HG02840 (cell line): ENCODE results near the gene SUGT1.
"Not testable (repeated sequence)": the region's sequence is repeated elsewhere in the genome, so short reads cannot be mapped to it uniquely, and the experiment has no call there.

Source experiments
- ATAC-seq: cut with Tn5 transposase; IDR thresholded peaks from one replicate; pipeline ENCODE4 v1.9.1; 2021; ENCODE audit warnings: mild to moderate bottlenecking, moderate library complexity, moderate number of reproducible peaks; ENCODE audit not compliant: unreplicated experiment, low FRiP score

Gene SUGT1

DNA sequence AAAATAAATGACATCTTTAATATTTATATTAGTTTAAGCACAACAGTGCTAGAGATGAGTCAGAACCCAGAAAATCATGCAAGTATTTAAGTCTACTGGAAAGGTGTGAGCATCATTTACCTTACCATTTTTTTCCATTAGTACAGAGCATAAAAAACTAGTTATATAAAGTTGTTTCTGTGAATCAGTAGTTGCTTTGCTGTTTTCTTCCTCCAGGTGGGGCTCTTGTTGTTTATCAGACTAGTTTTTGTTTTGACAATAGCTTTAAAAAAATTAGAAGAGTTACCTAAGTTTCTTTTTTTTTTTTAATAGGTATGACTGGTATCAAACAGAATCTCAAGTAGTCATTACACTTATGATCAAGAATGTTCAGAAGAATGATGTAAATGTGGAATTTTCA is 12.7 kb downstream of the SUGT1 start:
- ATAC-seq, result no peak

DNA sequence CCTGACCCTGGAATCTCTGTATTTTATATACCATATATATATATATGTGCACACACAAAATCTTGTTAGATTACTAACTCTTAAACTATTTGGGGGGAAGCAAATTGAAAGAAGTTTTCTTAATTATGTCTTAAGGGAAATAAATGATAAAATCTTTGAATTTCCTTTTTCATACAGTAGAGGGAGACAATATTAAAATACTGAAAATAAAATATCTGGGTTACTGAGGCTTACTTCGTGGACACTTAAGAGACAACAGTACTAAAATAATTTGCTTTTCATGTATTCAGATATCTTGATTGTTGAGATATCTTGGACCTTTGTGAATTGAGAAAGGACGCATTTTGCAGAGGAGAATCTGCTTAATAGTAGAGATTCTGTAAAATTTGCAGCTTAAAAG is 17.0 kb downstream of the SUGT1 start:
- no peak for ATAC-seq

DNA sequence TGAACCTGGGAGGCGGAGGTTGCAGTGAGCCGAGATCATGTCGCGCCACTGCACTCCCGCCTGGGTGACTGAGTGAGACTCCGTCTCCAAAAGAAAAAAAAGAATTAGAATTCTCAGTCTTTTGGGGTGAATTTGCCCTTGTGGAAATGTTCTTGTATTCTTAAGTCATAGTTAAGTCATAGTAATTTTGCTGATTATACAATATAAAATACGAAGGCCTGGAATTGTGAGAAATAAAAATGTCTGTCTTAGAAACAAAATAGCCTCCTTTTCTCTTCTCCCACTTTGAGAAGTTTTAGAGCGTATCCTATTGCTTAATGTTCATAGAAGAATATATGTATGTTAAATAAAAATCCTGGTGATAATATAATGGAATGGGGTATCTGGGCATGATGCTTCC is 18.1 kb downstream of the SUGT1 start:
- ATAC-seq, result no peak

DNA sequence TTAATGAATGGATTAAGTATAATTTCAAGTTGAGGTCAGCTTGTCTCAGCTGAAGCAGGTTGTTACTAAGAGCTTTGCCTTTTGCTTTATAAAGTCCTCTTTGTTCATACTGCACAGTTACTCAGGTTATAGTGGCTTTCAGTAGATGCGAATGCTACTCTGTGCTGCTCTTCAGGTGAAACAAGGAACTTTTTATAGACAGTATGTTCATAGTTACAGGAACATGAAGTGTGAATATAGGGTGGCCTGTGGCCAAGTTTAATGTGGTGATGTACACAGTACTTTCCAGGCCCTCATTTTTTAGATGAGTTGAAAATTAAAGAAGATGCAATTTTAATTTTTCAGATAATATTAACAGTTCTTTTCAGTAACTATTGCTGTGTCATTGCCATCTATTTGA is 20.8 kb downstream of the SUGT1 start:
- ATAC-seq, result no peak

DNA sequence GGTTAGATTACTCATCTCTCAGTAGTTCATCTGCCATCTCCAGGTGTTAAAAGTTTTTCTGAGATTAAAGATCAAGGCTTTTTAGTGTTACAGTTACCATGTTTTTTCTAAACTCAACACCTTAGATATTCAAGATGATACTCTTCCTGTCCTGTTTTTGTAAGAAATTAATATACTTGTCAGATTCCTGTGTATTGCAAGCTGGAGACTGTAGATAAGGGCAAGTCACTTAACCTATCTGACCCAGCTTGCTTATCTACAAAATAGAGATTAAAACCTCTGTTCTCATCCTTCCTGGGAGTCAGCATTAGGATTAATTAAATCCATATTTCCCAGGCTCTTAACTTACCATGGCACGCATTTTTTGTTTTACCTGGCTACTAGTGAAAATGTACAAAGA is 25.2 kb downstream of the SUGT1 start:
- no peak for ATAC-seq

DNA sequence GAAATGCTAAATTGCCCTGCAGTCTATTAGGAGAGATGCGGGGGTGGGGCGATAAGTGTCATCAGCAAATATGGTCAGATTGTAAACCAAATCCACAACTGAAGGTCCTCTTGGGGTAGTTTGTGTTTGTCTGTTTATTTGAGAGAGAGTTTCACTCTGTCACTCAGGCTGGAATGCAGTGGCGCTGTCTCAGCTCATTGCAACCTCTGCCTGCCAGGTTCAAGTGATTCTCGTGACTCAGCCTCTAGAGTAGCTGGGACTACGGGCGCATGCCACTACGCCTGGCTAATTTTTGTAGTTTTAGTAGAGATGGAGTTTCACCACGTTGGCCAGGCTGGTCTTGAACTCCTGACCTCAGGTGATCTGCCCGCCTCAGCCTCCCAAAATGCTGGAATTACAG is 33.2 kb downstream of the SUGT1 start:
- not testable (repeated sequence) for ATAC-seq

DNA sequence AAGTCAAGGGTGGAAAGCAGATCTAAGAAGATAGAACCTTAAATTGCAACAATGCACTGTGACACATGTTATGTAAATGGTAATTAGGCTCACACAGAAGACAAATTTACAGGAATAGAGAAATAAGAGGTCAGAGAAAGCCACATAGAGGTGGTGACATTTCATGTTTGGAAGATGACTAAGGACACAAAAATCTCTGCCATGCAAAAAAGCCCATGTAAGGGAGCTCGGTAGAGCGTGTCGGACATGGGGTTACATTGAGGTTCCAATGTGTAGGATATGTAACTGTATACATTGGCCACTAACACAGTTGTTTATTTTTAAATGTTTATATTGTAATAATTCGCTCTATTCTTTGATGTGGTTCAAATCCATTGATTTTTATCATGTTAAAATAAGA is 33.7 kb downstream of the SUGT1 start:
- no peak for ATAC-seq

DNA sequence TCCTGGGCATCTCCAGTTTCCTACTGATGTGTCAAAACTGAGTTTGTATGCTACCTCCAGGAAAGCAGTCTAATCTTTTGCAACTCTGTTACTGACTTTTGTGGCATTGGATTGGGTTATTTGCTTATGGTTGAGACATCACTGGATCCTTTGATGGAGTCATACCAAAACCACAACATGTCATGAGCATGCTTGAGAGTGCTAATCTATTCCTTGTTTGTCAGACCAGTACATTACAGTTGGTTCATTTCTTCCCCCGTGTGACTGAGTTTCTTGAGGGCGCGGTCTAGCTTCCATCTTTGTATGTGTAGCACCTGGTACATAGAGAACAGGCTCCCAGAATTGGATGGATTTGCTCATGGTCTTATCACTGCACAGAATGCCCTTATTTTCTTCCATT is 43.2 kb downstream of the SUGT1 start:
- peak; percentile 74 for ATAC-seq

DNA sequence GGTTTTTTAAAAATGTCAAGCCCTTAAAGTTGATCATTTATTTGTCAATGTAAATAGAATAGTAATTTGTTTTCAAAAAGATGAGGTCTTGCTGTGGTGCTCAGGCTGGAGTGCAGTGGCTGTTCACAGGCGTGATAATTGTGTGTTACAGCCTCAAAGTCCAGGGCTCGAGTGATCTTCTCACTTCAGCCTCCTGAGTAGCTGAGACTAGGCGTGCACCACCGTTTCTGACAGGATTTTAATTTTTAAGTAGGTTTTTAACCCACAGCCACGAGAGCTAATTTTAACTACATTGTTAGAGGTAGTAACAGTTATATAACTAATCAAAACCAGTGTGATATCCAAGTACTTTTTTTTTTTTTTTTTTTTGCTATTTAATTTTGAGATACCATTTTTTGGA is 43.9 kb downstream of the SUGT1 start:
- ATAC-seq, result no peak

DNA sequence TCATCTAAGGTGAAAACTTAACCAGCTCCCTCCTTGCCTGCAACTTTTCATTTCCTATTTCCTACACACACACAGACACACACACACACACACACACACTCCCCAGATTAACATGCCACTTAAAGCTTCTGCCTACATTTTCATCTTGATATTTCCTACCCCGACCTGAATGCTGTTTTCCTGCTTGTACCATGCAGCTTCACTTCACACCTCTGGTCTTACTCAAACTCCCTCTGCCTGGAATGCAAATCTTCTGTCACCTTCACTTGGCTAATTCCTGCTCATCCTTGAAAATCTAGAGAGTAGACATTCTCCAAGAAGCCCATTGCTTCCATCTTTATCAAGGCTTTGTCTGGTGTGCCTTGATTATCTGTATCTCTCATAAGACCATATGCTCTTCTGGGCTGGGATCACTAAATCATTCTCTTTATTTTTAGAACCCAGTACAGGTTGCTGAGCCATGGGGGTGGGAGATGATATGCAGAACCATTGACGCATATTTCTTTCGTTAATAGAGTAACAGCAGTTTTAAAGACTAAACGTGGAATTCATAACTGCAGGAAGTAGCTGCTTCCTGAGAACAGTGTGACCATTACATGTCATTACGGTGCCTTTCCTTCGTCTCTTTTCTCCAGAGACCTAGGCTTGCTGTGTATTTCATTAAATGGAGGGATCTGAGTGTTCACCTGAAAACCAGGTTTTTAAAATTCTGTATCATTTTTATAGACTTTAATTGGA is 49.3 kb downstream of the SUGT1 start:
- no peak for ATAC-seq

DNA sequence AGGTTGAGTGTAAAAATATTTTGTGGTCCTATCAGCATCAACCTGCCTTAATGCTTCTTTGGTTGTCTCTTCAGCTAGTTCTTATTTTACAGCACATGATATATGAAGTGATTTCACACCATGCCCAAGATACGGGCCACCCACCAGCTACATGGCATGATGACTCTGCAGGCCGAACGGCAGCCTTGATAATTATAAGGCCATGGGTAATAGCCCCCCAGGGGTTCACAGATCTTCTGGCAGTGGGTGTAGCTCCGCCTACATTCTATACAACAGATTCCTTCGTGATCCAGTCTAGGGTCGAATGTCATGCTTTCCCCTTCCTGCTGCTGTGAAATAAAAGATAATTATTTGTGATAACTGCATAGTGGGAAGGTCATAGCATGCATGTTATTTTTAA is 50.8 kb downstream of the SUGT1 start:
- no peak for ATAC-seq

DNA sequence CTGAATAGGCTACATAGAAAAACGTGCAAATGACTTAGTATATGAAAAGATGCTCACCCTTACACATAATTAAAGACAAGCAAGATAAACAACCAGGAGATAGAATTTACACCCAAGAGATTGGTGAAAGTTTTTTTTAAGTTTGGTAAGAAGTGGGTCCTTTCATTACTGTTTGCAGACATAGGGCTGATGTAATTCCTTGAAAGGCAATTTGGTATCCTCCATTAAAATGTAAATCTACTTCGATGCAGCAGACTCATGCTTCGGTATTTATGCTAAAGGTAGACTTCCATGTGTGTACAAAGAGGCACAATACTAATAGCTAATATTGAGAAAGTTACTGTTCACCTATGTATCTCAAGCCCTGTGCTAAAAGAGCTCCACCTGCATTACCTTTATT is 53.4 kb downstream of the SUGT1 start:
- ATAC-seq, result no peak

DNA sequence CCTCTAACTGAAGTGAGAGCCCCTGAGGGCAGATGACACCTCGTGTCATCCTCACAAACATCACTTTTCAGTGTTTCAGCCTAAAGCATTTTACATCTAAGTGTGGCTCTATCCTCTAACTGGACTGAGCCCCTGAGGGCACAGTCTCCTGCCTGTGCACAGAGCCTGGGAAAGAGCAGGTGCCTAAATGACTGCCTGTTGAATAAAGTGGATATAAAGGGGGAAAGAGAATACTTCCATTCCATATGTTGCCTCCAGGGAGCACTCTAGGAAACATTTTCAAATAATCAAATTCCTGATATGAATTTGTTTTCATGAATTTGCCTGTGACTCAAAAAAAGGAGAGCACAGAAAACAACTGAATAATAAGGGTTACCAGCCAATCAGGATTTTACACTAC is 54.7 kb downstream of the SUGT1 start:
- no peak for ATAC-seq

DNA sequence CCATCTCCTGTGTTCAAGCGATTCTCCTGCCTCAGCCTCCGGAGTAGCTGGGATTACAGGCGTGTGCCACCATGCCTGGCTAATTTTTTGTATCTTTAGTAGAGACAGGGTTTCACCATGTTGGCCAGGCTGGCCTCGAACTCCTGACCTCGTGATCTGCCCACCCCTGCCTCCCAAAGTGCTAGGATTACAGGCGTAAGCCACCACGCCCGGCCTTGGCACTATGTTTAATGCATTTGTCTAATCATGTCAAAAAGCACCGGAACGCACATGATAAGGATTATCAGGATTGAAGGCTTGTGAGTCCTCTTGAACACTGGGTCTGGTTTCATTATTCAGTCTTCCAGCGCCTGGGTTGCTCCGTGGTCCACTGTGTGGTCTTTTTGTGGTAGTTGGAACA is 55.6 kb downstream of the SUGT1 start:
- ATAC-seq, result not testable (repeated sequence)

DNA sequence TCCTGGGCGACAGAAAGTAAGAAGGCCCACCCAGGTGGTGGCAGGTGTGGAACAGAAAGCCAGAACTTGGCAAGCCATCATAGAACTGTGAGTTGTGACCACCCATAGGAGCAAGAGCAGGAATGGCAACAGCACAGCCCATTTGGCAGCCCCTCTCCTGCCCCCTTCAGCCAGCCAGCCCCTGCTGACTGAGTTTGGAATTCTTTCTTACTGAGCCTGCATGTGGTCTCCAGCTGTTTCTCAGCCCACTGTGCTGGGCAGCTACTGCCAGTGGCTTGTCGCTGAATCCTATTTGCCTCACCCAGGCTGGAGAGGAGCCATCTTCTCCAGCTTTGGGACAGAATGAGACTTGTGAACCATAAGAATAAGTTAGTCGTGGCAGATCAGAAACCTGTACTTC is 58.6 kb downstream of the SUGT1 start:
- no peak for ATAC-seq

DNA sequence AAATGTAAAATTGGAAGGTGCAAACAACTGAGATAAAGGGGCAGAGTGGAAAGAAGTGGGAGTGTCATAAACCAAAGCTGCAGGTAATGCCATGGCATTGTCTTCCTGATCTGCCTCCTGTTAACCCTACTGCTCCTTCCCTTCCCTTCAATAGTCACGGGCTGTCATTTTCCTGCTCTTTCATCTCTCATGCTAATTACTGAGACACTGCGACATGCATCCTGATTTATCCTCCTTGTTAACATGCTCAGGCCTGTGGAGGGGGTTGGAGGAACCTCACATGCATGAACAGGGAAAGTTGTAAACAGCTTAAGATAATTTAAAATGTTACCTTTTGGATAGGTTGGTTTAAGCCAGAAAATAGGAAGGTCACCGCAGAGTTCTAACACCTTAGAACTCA is 59.7 kb downstream of the SUGT1 start:
- no peak for ATAC-seq

DNA sequence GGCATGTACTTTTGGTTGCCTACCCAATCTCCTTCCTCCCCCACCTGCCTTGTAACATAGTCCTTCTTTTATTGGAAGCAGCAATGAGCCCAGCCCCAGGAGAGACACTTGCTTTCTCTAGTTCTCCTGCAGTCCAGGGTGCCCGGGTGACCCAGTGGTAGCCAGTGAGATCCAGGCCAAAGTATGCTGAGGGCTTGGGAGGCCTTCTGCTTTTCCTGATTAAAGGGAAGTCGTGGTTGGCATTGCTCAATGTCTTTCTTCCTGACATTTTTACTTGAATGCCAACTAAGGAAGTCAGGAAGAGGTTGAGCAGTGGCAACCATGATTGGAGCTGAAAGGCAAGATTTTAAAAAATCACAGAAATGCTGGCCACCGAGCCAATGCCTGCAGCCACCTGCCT is 61.3 kb downstream of the SUGT1 start:
- ATAC-seq, result no peak

DNA sequence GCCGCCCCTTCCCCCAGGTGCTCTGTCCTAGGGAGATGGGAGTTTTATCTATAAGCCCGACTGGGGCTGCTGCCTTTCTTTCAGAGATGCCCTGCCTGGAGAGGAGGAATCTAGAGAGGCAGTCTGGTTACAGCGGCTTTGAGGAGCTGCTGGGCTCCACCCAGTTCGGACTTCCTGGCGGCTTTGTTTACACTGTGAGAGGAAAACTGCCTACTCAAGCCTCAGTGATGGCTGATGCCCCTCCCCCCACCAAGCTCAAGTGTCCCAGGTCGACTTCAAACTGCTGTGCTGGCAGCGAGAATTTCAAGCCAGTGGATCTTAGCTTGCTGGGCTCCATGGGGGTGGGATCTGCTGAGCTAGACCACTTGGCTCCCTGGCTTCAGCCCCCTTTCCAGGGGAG is 68.3 kb downstream of the SUGT1 start:
- not testable (repeated sequence) for ATAC-seq

DNA sequence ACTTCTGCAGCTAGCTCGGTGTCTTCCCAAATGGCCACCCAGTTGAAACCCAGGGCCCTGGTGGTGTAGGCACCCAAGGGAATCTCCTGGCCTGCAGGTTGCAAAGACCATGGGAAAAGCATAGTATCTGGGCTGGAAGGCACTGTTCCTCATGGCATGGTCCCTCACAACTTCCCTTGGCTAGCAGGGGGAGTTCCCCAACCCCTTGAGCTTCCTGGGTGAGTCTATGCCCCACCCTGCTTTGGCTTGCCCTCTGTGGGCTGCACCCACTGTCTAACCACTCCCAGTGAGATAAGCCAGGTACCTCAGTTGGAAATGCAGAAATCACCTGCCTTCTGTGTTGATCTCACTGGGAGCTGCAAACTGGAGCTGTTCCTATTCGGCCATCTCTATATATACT is 68.7 kb downstream of the SUGT1 start:
- ATAC-seq, result not testable (repeated sequence)

DNA sequence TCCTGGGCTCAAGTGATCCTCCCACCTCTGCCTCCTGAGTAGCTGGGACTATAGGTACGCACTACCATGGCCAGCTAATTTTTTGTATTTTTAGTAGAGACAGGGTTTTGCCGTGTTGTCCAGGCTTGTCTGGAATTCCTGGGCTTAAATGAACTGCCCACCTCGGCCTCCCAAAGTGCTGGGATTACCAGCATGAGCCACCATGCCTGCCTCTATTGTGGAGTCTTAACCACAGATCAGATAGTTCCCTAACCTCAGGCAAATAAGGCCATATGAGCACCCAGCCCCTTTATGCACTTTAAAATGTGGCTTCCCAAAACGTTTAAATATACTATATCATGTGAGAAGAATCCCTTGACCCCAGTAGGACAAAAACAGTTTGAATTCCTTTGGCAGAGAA is 70.5 kb downstream of the SUGT1 start:
- ATAC-seq, result no peak

DNA sequence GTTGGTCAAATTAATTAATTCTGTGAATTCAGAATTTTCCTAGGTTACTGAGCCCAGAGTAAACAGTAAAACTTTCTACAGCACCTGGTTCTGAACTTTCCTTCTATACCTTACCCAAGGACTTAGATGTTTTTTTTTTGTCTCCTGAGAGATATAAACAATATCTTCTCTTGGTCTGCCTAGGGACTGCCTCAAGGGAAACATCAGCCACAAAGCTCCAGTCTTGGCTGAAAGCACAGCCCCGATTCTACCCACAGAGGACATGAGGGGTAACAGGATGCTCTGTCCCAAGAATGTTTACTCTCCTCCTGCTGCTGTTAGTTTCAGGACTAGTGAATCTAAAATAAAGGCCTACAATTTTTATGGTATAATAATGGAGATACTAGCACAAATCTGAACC is 72.7 kb downstream of the SUGT1 start:
- no peak for ATAC-seq

DNA sequence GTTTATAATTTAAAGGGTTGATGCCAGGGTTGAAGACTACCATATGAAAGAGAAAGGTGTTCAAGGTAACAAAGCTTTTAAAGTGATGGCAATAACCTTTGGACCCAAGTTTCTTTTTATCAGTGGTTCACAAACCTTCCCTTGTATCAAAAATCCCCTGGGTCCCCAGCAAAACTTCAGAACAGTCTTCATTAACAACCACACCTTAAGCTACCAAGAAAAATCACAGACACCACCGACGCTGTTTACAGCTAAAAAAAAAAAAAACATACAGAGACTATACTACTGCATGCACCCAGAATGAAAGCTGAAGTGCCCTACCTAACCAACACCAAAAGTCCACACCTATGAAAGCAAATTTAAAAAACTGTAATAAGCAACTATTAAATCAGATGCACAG is 73.6 kb downstream of the SUGT1 start:
- no peak for ATAC-seq

DNA sequence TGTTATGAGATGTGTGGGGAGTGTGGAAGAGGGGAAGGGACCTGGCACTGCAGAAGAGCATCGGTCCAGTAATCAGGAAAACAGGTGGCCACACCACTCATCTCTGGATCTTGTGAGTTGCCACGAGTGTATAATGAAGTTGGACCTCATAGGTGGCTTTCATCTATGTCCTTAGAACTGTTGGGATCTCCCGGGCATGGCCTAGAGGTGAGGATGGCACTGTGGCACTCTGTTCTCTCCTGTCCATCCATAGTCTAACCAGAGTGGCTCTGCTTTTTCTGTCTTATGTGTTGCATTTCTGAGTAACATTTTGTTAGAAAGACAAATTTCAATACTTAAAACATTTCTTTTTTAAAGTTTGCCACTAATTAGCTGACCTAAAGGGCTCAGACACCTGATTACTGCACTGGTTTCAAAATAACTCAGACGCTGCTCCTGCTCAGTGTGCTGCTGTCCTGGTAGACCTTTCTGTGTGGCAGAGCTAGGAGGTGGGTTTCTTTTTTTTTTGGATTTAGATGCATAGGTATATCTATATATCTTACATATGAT is 81.5 kb downstream of the SUGT1 start:
- no peak for ATAC-seq
